Measurements from ENCODE around the gene SON. TPM values are rescaled to one million over a fixed set of nuclear protein-coding genes. Genes with fewer than 3 reads are reported as not detected.

The SON gene
- total RNA-seq, 1 donor from 2014 or later: 395 TPM

- no peak for DNase-seq (ENCODE audit: low spot score, unreplicated experiment)
- Mint-ChIP-seq H3K27ac (peak overlapping the region; percentile 100), H3K9me3 (ENCODE audit: low read depth) (no peaks in the 10 kb centered on the region), H3K4me1 (ENCODE audit: low read depth) (peaks cover 29% of the 10 kb centered on the region), H3K4me3 (ENCODE audit: low read depth) (peak overlapping the region; percentile 92), H3K27me3 (no peaks in the 10 kb centered on the region), H3K36me3 (ENCODE audit: insufficient read depth) (peaks cover 9% of the 10 kb centered on the region)
- no peak for TF ChIP-seq CTCF (IDR thresholded peaks at IDR 0.05; ENCODE audit: unreplicated experiment)
Observed at GRCh38 chr21:33544451-33545195, 1.8 kb downstream of the SON start.

GRCh38 chr21:33546086-33546485 lies 3.2 kb downstream of the SON start:
- Mint-ChIP-seq H3K4me1 (ENCODE audit: low read depth) (peaks cover 20% of the 10 kb centered on the region), H3K27me3 (no peaks in the 10 kb centered on the region), H3K27ac (no peak overlapping the region), H3K9me3 (ENCODE audit: low read depth) (no peaks in the 10 kb centered on the region), H3K36me3 (ENCODE audit: insufficient read depth) (peaks cover 15% of the 10 kb centered on the region), H3K4me3 (ENCODE audit: low read depth) (no peak overlapping the region)
- no peak for DNase-seq (ENCODE audit: low spot score, unreplicated experiment)
- TF ChIP-seq CTCF (IDR thresholded peaks at IDR 0.05; ENCODE audit: unreplicated experiment): no peak

- Mint-ChIP-seq H3K36me3 (ENCODE audit: insufficient read depth) (peaks cover 33% of the 10 kb centered on the region), H3K27ac (peak overlapping the region; percentile 71), H3K9me3 (ENCODE audit: low read depth) (no peaks in the 10 kb centered on the region), H3K4me3 (ENCODE audit: low read depth) (no peak overlapping the region), H3K4me1 (ENCODE audit: low read depth) (peaks cover 5% of the 10 kb centered on the region), H3K27me3 (no peaks in the 10 kb centered on the region)
- no peak for DNase-seq (ENCODE audit: low spot score, unreplicated experiment)
- TF ChIP-seq CTCF (IDR thresholded peaks at IDR 0.05; ENCODE audit: unreplicated experiment): no peak
Observed at GRCh38 chr21:33549848-33550771, 7.3 kb downstream of the SON start.

- Mint-ChIP-seq H3K4me1 (ENCODE audit: low read depth) (no peaks in the 10 kb centered on the region), H3K27ac (no peak overlapping the region), H3K36me3 (ENCODE audit: insufficient read depth) (peaks cover 41% of the 10 kb centered on the region), H3K9me3 (ENCODE audit: low read depth) (no peaks in the 10 kb centered on the region), H3K27me3 (no peaks in the 10 kb centered on the region), H3K4me3 (ENCODE audit: low read depth) (no peak overlapping the region)
- no peak for TF ChIP-seq CTCF (IDR thresholded peaks at IDR 0.05; ENCODE audit: unreplicated experiment)
- no peak for DNase-seq (ENCODE audit: low spot score, unreplicated experiment)
Observed at GRCh38 chr21:33550772-33551660, 8.2 kb downstream of the SON start.

- H3K4me1 Mint-ChIP-seq (ENCODE audit: low read depth): no peaks in the 10 kb centered on the region
- no peaks in the 10 kb centered on the region for H3K27me3 Mint-ChIP-seq
- H3K9me3 Mint-ChIP-seq (ENCODE audit: low read depth): no peaks in the 10 kb centered on the region
- no peak overlapping the region for H3K27ac Mint-ChIP-seq
- DNase-seq (ENCODE audit: low spot score, unreplicated experiment): no peak
- H3K4me3 Mint-ChIP-seq (ENCODE audit: low read depth): no peak overlapping the region
- no peak for TF ChIP-seq CTCF (IDR thresholded peaks at IDR 0.05; ENCODE audit: unreplicated experiment)
- H3K36me3 Mint-ChIP-seq (ENCODE audit: insufficient read depth): peaks cover 43% of the 10 kb centered on the region
Observed at GRCh38 chr21:33551664-33552063, 8.8 kb downstream of the SON start.

All from progenitor cell of endocrine pancreas (in vitro differentiated cells).